ENCODE results near the gene EXOSC3. TPM values are rescaled to one million over a fixed set of nuclear protein-coding genes. Genes with fewer than 3 reads are reported as not detected.
"Not testable (repeated sequence)": the region's sequence is repeated elsewhere in the genome, so short reads cannot be mapped to it uniquely, and the experiment has no call there.

The EXOSC3 gene
- total RNA-seq, 2 experiments from 2014 or later = 82.6 to 103 TPM

DNA sequence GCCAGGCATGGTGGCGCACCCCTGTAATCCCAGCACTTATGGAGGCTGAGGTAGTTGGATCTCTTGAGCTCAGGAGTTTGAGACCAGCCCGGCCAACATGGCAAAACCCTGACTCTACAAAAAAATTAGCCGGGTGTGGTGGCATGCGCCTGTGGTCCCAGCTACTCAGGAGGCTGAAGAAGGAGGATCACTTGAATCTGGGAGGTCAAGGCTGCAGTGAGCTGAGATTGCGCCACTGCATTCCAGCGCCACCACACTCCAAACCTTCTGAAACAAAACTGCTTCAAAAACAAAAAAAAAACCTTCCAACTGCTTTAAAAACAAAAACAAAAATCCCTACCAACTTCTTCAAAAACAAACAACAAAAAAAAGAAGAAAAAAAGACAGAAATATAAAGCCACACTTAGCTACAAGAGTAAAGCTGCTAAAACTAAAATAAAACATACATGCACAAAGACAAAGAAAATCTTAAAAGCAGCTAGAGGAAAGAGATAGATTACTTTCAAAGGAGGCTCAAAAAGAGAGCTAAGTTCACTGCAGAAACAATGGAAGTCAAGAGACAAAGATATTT is 27.1 kb upstream of the EXOSC3 start:
- Histone ChIP-seq H4K20me1 (ENCODE audit: insufficient read depth, low read length) (no peaks in the 10 kb centered on the region), H3K9me2 (ENCODE audit: insufficient read depth, low read length) (no peaks in the 10 kb centered on the region), H2AFZ (ENCODE audit: low read length) (no peak overlapping the region), H3K36me3 (ENCODE audit: insufficient read depth, low read length) (peaks cover 24% of the 10 kb centered on the region), H3K27ac (ENCODE audit: low read depth, low read length, poor library complexity, severe bottlenecking) (no peak overlapping the region), H3K4me3 (ENCODE audit: low read depth, low read length, poor library complexity, severe bottlenecking) (no peak overlapping the region), H3K9me3 (ENCODE audit: low read length) (no peaks in the 10 kb centered on the region), H3K4me1 (ENCODE audit: insufficient read depth, low read length, poor library complexity, severe bottlenecking) (no peaks in the 10 kb centered on the region), H3K79me2 (ENCODE audit: insufficient read depth, low read depth, low read length) (peaks cover 36% of the 10 kb centered on the region), H3K4me2 (ENCODE audit: low read length) (no peak overlapping the region)
- POLR2A ChIA-PET = interaction anchor here (0.6 to 2.2 kb wide), 14 partner anchors 8 to 904 kb away, joined by 3 to 7 read pairs (median 4); partner anchors contain the start of gene DCAF10
- intact Hi-C loops (cut with micrococcal nuclease; ENCODE audit: unreplicated experiment) = no loop called here
- BruUV-seq (replicated peaks) = no TSS peak
- CTCF ChIA-PET (ENCODE audit: unreplicated experiment) = no interaction called here
- TF ChIP-seq, protein P1, sequence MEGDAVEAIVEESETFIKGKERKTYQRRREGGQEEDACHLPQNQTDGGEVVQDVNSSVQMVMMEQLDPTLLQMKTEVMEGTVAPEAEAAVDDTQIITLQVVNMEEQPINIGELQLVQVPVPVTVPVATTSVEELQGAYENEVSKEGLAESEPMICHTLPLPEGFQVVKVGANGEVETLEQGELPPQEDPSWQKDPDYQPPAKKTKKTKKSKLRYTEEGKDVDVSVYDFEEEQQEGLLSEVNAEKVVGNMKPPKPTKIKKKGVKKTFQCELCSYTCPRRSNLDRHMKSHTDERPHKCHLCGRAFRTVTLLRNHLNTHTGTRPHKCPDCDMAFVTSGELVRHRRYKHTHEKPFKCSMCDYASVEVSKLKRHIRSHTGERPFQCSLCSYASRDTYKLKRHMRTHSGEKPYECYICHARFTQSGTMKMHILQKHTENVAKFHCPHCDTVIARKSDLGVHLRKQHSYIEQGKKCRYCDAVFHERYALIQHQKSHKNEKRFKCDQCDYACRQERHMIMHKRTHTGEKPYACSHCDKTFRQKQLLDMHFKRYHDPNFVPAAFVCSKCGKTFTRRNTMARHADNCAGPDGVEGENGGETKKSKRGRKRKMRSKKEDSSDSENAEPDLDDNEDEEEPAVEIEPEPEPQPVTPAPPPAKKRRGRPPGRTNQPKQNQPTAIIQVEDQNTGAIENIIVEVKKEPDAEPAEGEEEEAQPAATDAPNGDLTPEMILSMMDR (conservative IDR thresholded peaks at IDR 0.05; ENCODE audit: low read length) = no peak
- no peak for TF ChIP-seq EZH2phosphoT487 (IDR thresholded peaks at IDR 0.05; ENCODE audit: borderline replicate concordance, low read depth, low read length)
- no peak for DNase-seq (ENCODE audit: low spot score)

DNA sequence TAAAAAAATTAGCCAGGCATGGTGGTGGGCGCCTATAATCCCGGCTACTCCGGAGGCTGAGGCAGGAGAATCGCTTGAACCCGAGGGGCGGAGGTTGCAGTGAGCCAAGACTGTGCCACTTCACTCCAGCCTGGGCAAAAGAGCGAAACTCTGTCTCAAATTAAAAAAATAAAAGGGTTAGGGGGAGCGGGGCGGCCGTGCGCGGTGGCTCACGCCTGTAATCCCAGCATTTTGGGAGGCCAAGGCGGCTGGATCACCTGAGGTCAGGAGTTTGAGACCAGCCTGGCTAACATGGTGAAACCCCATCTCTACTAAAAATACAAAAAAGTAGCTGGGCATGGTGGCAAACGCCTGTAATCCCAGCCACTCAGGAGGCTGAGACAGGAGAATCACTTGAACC is 24.8 kb upstream of the EXOSC3 start:
- H3K79me2 ChIP-seq (ENCODE audit: insufficient read depth, low read depth, low read length) = peaks cover 39% of the 10 kb centered on the region
- BruUV-seq (replicated peaks); H3K4me2 ChIP-seq (ENCODE audit: low read length); H3K27ac ChIP-seq (ENCODE audit: low read depth, low read length, poor library complexity, severe bottlenecking); H3K9me2 ChIP-seq (ENCODE audit: insufficient read depth, low read length); CTCF ChIA-PET (ENCODE audit: unreplicated experiment); DNase-seq (ENCODE audit: low spot score); H3K9me3 ChIP-seq (ENCODE audit: low read length); H3K4me1 ChIP-seq (ENCODE audit: insufficient read depth, low read length, poor library complexity, severe bottlenecking); H2AFZ ChIP-seq (ENCODE audit: low read length); H4K20me1 ChIP-seq (ENCODE audit: insufficient read depth, low read length); H3K4me3 ChIP-seq (ENCODE audit: low read depth, low read length, poor library complexity, severe bottlenecking); intact Hi-C loops (cut with micrococcal nuclease; ENCODE audit: unreplicated experiment): not testable (repeated sequence)
- POLR2A ChIA-PET = interaction anchor here (0.7 to 1.3 kb wide), 4 partner anchors 10 to 1394 kb away, joined by 3 to 4 read pairs (median 3); partner anchors contain the start of gene DCAF10
- peaks cover 34% of the 10 kb centered on the region for H3K36me3 ChIP-seq (ENCODE audit: insufficient read depth, low read length)

DNA sequence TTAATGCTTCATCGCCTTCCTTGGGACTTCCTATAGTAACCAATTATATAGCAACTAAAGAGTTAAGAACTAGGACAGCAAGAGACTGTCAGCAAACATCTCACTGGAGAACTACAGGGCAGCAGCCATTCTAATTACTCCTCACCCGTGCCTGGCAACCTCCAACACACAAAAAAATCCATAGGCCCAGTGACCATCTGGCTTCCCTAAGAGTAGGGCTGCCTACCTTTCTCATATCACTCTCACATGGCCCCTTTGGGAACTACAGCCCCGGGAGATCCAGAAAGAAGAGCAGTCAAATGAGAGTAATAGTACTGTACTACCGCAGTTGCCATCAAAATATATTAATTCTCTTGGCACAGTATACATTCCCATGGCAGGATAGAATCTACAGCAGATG is 21.4 kb upstream of the EXOSC3 start:
- no peak overlapping the region for H2AFZ ChIP-seq (ENCODE audit: low read length)
- H3K4me3 ChIP-seq (ENCODE audit: low read depth, low read length, poor library complexity, severe bottlenecking) = no peak overlapping the region
- peaks cover 38% of the 10 kb centered on the region for H3K36me3 ChIP-seq (ENCODE audit: insufficient read depth, low read length)
- ChIA-PET POLR2A (interaction anchor here (1.1 to 1.6 kb wide), 2 partner anchors 8 to 97 kb away, joined by 3 to 4 read pairs; no protein-coding TSS in a partner anchor), CTCF (ENCODE audit: unreplicated experiment) (no interaction called here)
- intact Hi-C loops (cut with micrococcal nuclease; ENCODE audit: unreplicated experiment) = no loop called here
- peaks cover 12% of the 10 kb centered on the region for H3K4me1 ChIP-seq (ENCODE audit: insufficient read depth, low read length, poor library complexity, severe bottlenecking)
- no peak overlapping the region for H3K4me2 ChIP-seq (ENCODE audit: low read length)
- H3K79me2 ChIP-seq (ENCODE audit: insufficient read depth, low read depth, low read length) = peaks cover 64% of the 10 kb centered on the region
- H3K9me3 ChIP-seq (ENCODE audit: low read length) = no peaks in the 10 kb centered on the region
- TF ChIP-seq, protein P1 (conservative IDR thresholded peaks at IDR 0.05; ENCODE audit: low read length) = no peak
- no peak for TF ChIP-seq EZH2phosphoT487 (IDR thresholded peaks at IDR 0.05; ENCODE audit: borderline replicate concordance, low read depth, low read length)
- no peak overlapping the region for H3K27ac ChIP-seq (ENCODE audit: low read depth, low read length, poor library complexity, severe bottlenecking)
- H4K20me1 ChIP-seq (ENCODE audit: insufficient read depth, low read length) = peaks cover 16% of the 10 kb centered on the region
- no peaks in the 10 kb centered on the region for H3K9me2 ChIP-seq (ENCODE audit: insufficient read depth, low read length)
- no TSS peak for BruUV-seq (replicated peaks)
- no peak for DNase-seq (ENCODE audit: low spot score)

All from OCI-LY7 (cell line).